ENCODE measurements around the gene CPNE5.

- TF ChIP-seq, protein P1, sequence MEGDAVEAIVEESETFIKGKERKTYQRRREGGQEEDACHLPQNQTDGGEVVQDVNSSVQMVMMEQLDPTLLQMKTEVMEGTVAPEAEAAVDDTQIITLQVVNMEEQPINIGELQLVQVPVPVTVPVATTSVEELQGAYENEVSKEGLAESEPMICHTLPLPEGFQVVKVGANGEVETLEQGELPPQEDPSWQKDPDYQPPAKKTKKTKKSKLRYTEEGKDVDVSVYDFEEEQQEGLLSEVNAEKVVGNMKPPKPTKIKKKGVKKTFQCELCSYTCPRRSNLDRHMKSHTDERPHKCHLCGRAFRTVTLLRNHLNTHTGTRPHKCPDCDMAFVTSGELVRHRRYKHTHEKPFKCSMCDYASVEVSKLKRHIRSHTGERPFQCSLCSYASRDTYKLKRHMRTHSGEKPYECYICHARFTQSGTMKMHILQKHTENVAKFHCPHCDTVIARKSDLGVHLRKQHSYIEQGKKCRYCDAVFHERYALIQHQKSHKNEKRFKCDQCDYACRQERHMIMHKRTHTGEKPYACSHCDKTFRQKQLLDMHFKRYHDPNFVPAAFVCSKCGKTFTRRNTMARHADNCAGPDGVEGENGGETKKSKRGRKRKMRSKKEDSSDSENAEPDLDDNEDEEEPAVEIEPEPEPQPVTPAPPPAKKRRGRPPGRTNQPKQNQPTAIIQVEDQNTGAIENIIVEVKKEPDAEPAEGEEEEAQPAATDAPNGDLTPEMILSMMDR (IDR thresholded peaks at IDR 0.05), result no peak
- TF ChIP-seq POLR2A (IDR thresholded peaks at IDR 0.05), result no peak
- no peak for TF ChIP-seq POLR2AphosphoS5 (IDR thresholded peaks at IDR 0.05)
- no peak for TF ChIP-seq EP300 (IDR thresholded peaks at IDR 0.05)
These were observed 21.4 kb downstream of the CPNE5 start for GRCh38 chr6:36817847-36818246.

Measured in sigmoid colon (tissue), 4 donors.